ENCODE measurements around the gene NRCAM.

DNA sequence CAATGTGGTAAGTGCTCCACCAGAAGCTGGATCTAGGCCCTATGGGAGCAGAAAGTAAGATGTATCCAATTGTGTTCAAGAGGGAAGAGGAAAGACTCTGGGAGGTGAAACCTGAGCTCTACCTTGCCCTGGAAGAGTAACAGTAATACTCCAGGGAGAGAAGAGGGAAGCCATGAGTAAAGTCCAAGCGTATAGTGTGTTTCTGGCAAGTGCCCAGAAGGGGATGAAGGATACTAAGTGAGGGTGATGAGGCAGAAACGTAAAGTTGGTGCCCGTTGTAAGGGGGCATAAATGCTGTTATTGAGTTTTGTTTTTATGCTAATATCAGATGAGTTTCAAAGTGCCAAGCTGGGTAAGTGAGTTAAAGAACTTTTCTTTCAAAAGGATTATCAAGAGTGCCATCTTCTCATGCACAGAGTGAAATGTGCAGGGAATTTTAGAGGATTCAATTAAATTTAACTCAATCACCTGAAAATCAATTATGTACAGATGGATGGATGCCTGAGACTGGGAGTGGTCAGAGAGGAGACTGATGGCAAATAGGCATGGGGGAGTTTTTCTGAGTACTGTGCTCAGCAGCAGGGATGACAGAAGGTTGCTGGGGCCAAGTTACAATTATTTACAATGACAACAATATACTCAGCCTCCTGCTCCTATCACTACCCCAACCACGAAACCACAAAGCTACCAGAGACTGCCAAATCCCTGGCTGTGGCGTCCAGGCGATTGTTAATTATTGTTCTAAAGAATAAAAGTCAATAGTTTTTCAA is 202.8 kb downstream of the NRCAM start:
- TF ChIP-seq POLR2A (IDR thresholded peaks at IDR 0.05) = no peak
- TF ChIP-seq, protein P1, sequence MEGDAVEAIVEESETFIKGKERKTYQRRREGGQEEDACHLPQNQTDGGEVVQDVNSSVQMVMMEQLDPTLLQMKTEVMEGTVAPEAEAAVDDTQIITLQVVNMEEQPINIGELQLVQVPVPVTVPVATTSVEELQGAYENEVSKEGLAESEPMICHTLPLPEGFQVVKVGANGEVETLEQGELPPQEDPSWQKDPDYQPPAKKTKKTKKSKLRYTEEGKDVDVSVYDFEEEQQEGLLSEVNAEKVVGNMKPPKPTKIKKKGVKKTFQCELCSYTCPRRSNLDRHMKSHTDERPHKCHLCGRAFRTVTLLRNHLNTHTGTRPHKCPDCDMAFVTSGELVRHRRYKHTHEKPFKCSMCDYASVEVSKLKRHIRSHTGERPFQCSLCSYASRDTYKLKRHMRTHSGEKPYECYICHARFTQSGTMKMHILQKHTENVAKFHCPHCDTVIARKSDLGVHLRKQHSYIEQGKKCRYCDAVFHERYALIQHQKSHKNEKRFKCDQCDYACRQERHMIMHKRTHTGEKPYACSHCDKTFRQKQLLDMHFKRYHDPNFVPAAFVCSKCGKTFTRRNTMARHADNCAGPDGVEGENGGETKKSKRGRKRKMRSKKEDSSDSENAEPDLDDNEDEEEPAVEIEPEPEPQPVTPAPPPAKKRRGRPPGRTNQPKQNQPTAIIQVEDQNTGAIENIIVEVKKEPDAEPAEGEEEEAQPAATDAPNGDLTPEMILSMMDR (IDR thresholded peaks at IDR 0.05) = no peak
